ENCODE results near the gene NOXA1.

The NOXA1 gene

GRCh38 chr9:137467161-137467581 is 44.0 kb downstream of the NOXA1 start:
- DNase-seq, result no peak

GRCh38 chr9:137467896-137468295 is 44.7 kb downstream of the NOXA1 start:
- DNase-seq, result no peak

GRCh38 chr9:137470785-137471184 is 47.6 kb downstream of the NOXA1 start:
- peak; percentile 64 for DNase-seq

GRCh38 chr9:137474271-137474670 is 51.1 kb downstream of the NOXA1 start:
- DNase-seq, result no peak

- DNase-seq, result no peak
Observed at GRCh38 chr9:137475666-137476065, 52.5 kb downstream of the NOXA1 start.

- no peak for DNase-seq
Observed at GRCh38 chr9:137476856-137477255, 53.7 kb downstream of the NOXA1 start.

GRCh38 chr9:137477778-137478612 is 54.8 kb downstream of the NOXA1 start:
- no peak for DNase-seq

GRCh38 chr9:137478613-137478961 is 55.4 kb downstream of the NOXA1 start:
- DNase-seq, result no peak

GRCh38 chr9:137478962-137479861 is 56.0 kb downstream of the NOXA1 start:
- no peak for DNase-seq

- no peak for DNase-seq
Observed at GRCh38 chr9:137479892-137480685, 56.9 kb downstream of the NOXA1 start.

GRCh38 chr9:137480686-137481683 is 57.8 kb downstream of the NOXA1 start:
- no peak for DNase-seq

- peak; percentile 97 for DNase-seq
Observed at GRCh38 chr9:137482094-137482781, 59.0 kb downstream of the NOXA1 start.
